Breast epithelium (tissue), 3 donors: ENCODE measurements around the gene TBC1D10A.

ENCODE experiments used
- CTCF ChIP-seq, 3 donors: fragments of 450-650 bp; IDR thresholded peaks; one replicate each; pipeline ENCODE4 v1.5.1; 2016 to 2017; ENCODE audit warnings: antibody characterized with exemption in 3 of 3, mild to moderate bottlenecking in 3 of 3, moderate library complexity in 3 of 3
- POLR2A ChIP-seq: fragments of 450-650 bp; IDR thresholded peaks from one replicate; pipeline ENCODE4 v1.6.1; 2016; ENCODE audit warnings: antibody characterized with exemption, mild to moderate bottlenecking, moderate library complexity
- POLR2AphosphoS5 ChIP-seq, 3 donors: sonication (generic); formaldehyde crosslinking; IDR thresholded peaks; one replicate each; pipeline ENCODE4 v1.6.1; 2017; ENCODE audit warnings: antibody characterized with exemption in 3 of 3

GRCh38 chr22:30247561-30247960 is 79.2 kb downstream of the TBC1D10A start:
- TF ChIP-seq POLR2A (no peak), POLR2AphosphoS5 (IDR thresholded peaks at IDR 0.05) (no peak), CTCF (IDR thresholded peaks at IDR 0.05) (no peak)
